AG08396 (cell line): ENCODE measurements around the gene CACNG6.
"Not testable (repeated sequence)": the region's sequence is repeated elsewhere in the genome, so short reads cannot be mapped to it uniquely, and the experiment has no call there.

Experiments used
- DNase-seq: peaks from one replicate; pipeline ENCODE4 v3.0.0; 2012; ENCODE audit warnings: low spot score, mixed read lengths

Gene CACNG6

GRCh38 chr19:53991224-53992113 is at the start of gene CACNG6:
Gene CACNG6, plus strand, starts transcription at chr19:53991637. Its CDS starts 1,241 bp downstream, at chr19:53992878.
- peak; percentile 64 for DNase-seq

GRCh38 chr19:53942001-53942786 is 49.2 kb upstream of the CACNG6 start:
- DNase-seq = peak; percentile 40

GRCh38 chr19:53944416-53944815 is 47.0 kb upstream of the CACNG6 start:
- DNase-seq = no peak

GRCh38 chr19:53944933-53945332 is 46.5 kb upstream of the CACNG6 start:
- DNase-seq = no peak

GRCh38 chr19:53945441-53945840 is 46.0 kb upstream of the CACNG6 start:
- peak; percentile 39 for DNase-seq

GRCh38 chr19:53945998-53946397 is 45.4 kb upstream of the CACNG6 start:
- DNase-seq = no peak

- no peak for DNase-seq
These were observed 43.8 kb upstream of the CACNG6 start for GRCh38 chr19:53947624-53948023.

- not testable (repeated sequence) for DNase-seq
These were observed 42.8 kb upstream of the CACNG6 start for GRCh38 chr19:53948611-53949010.

GRCh38 chr19:53951436-53951835 is 40.0 kb upstream of the CACNG6 start:
- no peak for DNase-seq

GRCh38 chr19:53951947-53952346 is 39.5 kb upstream of the CACNG6 start:
- no peak for DNase-seq

GRCh38 chr19:53953383-53953782 is 38.1 kb upstream of the CACNG6 start:
- DNase-seq = no peak

- DNase-seq = no peak
These were observed 33.8 kb upstream of the CACNG6 start for GRCh38 chr19:53957448-53958167.

- no peak for DNase-seq
These were observed 33.3 kb upstream of the CACNG6 start for GRCh38 chr19:53958168-53958571.

- DNase-seq = no peak
These were observed 32.3 kb upstream of the CACNG6 start for GRCh38 chr19:53958823-53959757.

- DNase-seq = no peak
These were observed 31.2 kb upstream of the CACNG6 start for GRCh38 chr19:53960187-53960586.

- no peak for DNase-seq
These were observed 30.6 kb upstream of the CACNG6 start for GRCh38 chr19:53960886-53961285.

GRCh38 chr19:53961523-53962356 is 29.7 kb upstream of the CACNG6 start:
- DNase-seq = no peak

- no peak for DNase-seq
These were observed 28.5 kb upstream of the CACNG6 start, which contains the start of gene CACNG8 for GRCh38 chr19:53962887-53963431. Gene CACNG8, plus strand, starts transcription at chr19:53962937.

- DNase-seq = no peak
These were observed 26.3 kb upstream of the CACNG6 start for GRCh38 chr19:53965091-53965490.

- no peak for DNase-seq
These were observed 24.5 kb upstream of the CACNG6 start for GRCh38 chr19:53966931-53967330.
